Brain microvascular endothelial cell (primary cell): Measurements from ENCODE around the gene EPHA6.
"Not testable (repeated sequence)": the region's sequence is repeated elsewhere in the genome, so short reads cannot be mapped to it uniquely, and the experiment has no call there.

Experiments
- DNase-seq: peaks from one replicate; pipeline ENCODE4 v3.0.0-alpha.2; 2020
- H3K27ac ChIP-seq: fragments of 250-450 bp; sonication (Bioruptor Pico); 2 replicates; pipeline ENCODE4 v1.5.1; 2020; ENCODE audit warnings: mild to moderate bottlenecking, moderate library complexity
- H3K27me3 ChIP-seq: fragments of 250-450 bp; sonication (Bioruptor Pico); replicated peaks from 2 replicates; pipeline ENCODE4 v1.5.1; 2020; ENCODE audit warnings: mild to moderate bottlenecking
- H3K36me3 ChIP-seq: fragments of 250-450 bp; sonication (Bioruptor Pico); replicated peaks from 2 replicates; pipeline ENCODE4 v1.5.1; 2020; ENCODE audit warnings: mild to moderate bottlenecking
- H3K4me3 ChIP-seq: 2 replicates; pipeline ENCODE4 v1.5.1; 2011; ENCODE audit warnings: low read depth, mild to moderate bottlenecking, control low read depth, low read length, moderate library complexity
- CTCF ChIP-seq: IDR thresholded peaks from 2 replicates; pipeline ENCODE4 v1.5.1; 2011; ENCODE audit warnings: low read depth, mild to moderate bottlenecking, moderate library complexity, low read length, control low read depth, inconsistent platforms; ENCODE audit errors: missing control alignments
- in situ Hi-C: cut with HindIII; loops from 2 replicates; pipeline ENCODE4 v1.10.0; 2017; ENCODE audit warnings: low sequenced_read_pairs, low pct_ligation_motif_present

EPHA6 gene

GRCh38 chr3:97510795-97511194 lies 696.4 kb downstream of the EPHA6 start:
- no peak for TF ChIP-seq CTCF
- H3K36me3 ChIP-seq, result no peaks in the 10 kb centered on the region
- in situ Hi-C loops, result no loop called here

DNA sequence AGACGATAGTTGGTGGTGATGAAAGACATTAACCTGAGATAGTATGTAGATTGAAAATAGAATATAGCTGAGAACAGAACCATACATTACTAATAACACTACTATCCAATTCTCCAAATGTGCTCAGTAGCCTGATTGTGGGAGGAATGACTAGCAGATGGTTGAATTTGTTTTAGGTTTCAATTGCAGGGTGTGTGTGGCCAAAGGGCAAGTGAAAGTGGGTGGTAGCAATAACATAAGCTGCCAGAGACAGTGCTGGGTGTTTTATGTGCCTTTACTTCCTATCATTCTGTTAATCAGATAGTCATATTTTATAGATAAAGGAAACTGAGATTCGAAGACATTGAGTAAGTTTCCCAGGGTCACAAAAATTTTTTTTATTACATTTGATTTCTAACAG lies 700.7 kb downstream of the EPHA6 start:
- in situ Hi-C loops, result no loop called here
- Histone ChIP-seq H3K27ac (no peak overlapping the region), H3K4me3 (no peak overlapping the region), H3K36me3 (no peaks in the 10 kb centered on the region), H3K27me3 (no peaks in the 10 kb centered on the region)
- no peak for DNase-seq
- TF ChIP-seq CTCF, result no peak

More at GRCh38 chr3:97510795-97511194, 696.4 kb downstream of the EPHA6 start:
- Histone ChIP-seq H3K4me3 (no peak overlapping the region), H3K27ac (no peak overlapping the region), H3K27me3 (no peaks in the 10 kb centered on the region)
- no peak for DNase-seq

- in situ Hi-C loops, result no loop called here
- no peaks in the 10 kb centered on the region for H3K36me3 ChIP-seq
- no peak overlapping the region for H3K4me3 ChIP-seq
These were observed 716.3 kb downstream of the EPHA6 start for GRCh38 chr3:97530691-97531090.

GRCh38 chr3:97547573-97547972 lies 733.2 kb downstream of the EPHA6 start:
- H3K36me3 ChIP-seq, in situ Hi-C loops, H3K4me3 ChIP-seq, H3K27ac ChIP-seq, H3K27me3 ChIP-seq, DNase-seq: not testable (repeated sequence)

More at GRCh38 chr3:97530691-97531090, 716.3 kb downstream of the EPHA6 start:
- H3K27ac ChIP-seq, result no peak overlapping the region
- H3K27me3 ChIP-seq, result no peaks in the 10 kb centered on the region
- no peak for TF ChIP-seq CTCF
- no peak for DNase-seq

DNA sequence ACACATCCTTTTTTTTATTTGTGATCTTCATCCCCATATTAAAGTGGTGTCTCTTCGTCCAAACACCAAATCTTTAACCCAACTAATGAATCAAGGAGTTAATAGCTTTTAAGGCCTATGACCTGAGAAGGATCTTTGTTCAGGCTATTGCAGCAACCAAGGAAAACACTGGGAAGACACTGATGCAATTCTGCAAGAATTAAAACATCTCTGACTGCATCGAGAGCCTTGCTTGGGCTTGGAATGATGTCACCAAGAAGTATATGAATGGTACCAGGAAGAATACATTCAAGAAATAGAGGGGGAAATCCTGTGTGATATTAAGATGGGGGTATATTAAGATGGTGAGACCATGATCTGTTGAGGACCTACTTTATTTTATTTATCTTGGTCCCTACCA lies 736.0 kb downstream of the EPHA6 start:
- no peak for DNase-seq
- in situ Hi-C loops, result no loop called here
- H3K36me3 ChIP-seq, result no peaks in the 10 kb centered on the region
- H3K27me3 ChIP-seq, result no peaks in the 10 kb centered on the region
- H3K27ac ChIP-seq, result no peak overlapping the region
- no peak for TF ChIP-seq CTCF
- no peak overlapping the region for H3K4me3 ChIP-seq

DNA sequence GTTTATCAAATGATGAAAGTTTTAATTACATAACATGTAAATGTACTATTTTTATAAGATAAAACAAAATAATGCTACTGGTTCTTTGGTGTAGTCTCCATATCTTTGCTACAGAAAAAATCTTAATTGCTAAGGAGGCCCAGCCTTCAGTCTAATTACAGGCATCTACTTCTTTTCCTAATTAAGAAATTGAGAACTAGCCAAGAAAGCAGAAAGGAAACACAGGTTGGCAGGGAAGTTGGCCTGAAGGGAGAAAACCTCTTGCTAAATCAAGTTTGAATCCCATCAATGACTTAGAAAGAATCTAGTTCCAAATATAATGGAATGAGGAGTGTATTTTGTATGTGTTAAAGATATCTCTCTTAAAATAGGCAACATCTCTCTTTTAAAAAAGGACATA lies 737.8 kb downstream of the EPHA6 start:
- H3K36me3 ChIP-seq, result no peaks in the 10 kb centered on the region
- no peak overlapping the region for H3K27ac ChIP-seq
- no peak for TF ChIP-seq CTCF
- H3K27me3 ChIP-seq, result no peaks in the 10 kb centered on the region
- no peak for DNase-seq
- in situ Hi-C loops, result no loop called here
- H3K4me3 ChIP-seq, result no peak overlapping the region
